Measurements from ENCODE around the gene LTF. TPM values are rescaled to one million over a fixed set of nuclear protein-coding genes. Genes with fewer than 3 reads are reported as not detected.
"Not testable (repeated sequence)": the region's sequence is repeated elsewhere in the genome, so short reads cannot be mapped to it uniquely, and the experiment has no call there.

The LTF gene
- total RNA-seq, 1 donor from 2014 or later: 0.53 TPM

DNA sequence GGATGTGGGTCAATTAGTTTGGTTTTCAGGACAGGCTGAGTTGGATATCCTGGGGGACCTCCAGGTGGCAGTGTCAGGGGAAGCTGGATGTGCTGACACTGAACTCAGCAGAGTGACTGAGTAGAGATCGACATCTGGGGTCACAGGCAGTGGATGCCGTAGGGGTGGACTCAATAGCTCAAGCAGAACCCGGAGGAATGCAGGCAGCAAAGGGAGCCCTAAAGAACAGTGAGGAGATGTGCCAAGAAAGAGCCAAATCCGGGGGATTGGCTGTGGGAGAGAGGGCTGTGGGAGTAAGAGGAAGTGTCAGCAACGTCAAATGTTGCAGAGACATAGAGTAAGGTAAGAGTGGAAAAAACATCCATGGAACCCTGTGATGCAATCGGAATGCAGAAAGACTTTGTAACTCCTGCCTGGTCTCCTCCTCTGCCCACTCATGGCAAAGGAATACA lies 69.5 kb downstream of the LTF start:
- Mint-ChIP-seq H3K4me3 (ENCODE audit: low read depth) (no peak overlapping the region), H3K9me3 (ENCODE audit: low read depth) (peaks cover 6% of the 10 kb centered on the region), H3K4me1 (ENCODE audit: low read depth) (peaks cover 6% of the 10 kb centered on the region), H3K36me3 (ENCODE audit: insufficient read depth) (no peaks in the 10 kb centered on the region), H3K27ac (peak overlapping the region; percentile 53), H3K27me3 (peaks cover 17% of the 10 kb centered on the region)
- no peak for DNase-seq (ENCODE audit: low spot score, unreplicated experiment)
- TF ChIP-seq, protein P1, sequence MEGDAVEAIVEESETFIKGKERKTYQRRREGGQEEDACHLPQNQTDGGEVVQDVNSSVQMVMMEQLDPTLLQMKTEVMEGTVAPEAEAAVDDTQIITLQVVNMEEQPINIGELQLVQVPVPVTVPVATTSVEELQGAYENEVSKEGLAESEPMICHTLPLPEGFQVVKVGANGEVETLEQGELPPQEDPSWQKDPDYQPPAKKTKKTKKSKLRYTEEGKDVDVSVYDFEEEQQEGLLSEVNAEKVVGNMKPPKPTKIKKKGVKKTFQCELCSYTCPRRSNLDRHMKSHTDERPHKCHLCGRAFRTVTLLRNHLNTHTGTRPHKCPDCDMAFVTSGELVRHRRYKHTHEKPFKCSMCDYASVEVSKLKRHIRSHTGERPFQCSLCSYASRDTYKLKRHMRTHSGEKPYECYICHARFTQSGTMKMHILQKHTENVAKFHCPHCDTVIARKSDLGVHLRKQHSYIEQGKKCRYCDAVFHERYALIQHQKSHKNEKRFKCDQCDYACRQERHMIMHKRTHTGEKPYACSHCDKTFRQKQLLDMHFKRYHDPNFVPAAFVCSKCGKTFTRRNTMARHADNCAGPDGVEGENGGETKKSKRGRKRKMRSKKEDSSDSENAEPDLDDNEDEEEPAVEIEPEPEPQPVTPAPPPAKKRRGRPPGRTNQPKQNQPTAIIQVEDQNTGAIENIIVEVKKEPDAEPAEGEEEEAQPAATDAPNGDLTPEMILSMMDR (IDR thresholded peaks at IDR 0.05; ENCODE audit: unreplicated experiment): no peak

DNA sequence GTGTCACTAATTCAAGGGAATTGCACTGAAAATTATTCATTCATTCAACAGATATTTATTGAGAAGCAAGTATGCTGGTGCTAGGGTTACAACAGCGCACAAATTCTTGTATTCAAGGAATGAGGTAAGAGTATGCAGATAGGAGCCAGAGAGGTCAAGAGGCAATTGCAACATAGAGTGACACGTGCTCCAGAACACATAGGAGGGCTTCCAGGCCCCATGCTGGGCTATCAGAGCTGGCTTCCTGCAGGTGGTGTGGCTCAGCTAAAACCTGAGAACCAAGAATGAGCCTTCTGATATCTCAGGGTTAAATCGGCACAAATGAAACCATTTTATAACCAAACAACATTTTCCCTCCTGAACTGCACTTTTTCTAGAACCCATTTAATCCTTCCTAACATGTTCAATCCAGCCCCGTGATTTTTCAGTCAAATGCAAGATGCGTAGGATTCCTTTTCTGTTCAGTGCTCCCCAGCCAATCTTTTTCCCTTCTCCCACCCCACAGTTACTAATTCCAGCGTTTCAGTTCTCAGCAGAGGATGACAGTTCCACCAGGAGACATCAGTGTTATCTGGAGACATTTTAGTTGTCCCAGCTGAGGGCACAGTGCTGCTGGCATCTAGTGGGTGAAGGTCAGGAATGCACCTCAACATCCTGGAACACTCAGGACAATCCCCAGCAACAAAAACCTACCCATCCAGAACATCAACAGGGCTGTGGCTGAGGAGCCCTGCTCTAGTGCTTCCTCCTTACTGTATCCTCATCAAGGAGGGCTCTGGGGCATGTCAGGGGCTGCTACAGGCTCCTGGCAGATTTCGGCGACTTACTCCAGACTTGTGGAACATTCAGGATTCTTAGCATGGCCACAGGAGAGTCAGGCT lies 70.9 kb downstream of the LTF start:
- no peaks in the 10 kb centered on the region for H3K36me3 Mint-ChIP-seq (ENCODE audit: insufficient read depth)
- H3K9me3 Mint-ChIP-seq (ENCODE audit: low read depth): peaks cover 6% of the 10 kb centered on the region

DNA sequence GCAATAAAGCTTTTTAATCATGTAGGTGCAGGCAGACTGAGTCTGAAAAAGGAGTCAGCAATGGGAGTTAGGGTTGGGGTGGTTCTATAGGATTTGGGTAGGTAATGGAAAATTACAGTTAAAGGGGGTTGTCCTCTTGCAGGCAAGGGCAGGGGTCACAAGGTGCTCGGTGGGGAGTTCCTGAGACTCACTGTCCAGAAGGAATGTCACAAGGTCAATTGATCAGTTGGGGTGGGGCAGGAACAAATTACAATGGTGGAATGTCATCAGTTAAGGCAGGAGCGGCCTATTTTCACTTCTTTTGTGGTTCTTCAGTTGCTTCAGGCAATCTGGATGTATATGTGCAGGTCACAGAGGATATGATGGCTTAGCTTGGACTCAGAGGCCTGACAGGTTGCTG lies 71.7 kb downstream of the LTF start:
- DNase-seq (ENCODE audit: low spot score, unreplicated experiment): no peak

More for the DNA sequence above, 70.9 kb downstream of the LTF start:
- TF ChIP-seq, protein P1 (IDR thresholded peaks at IDR 0.05; ENCODE audit: unreplicated experiment): no peak
- Mint-ChIP-seq H3K27me3 (peaks cover 17% of the 10 kb centered on the region), H3K4me1 (ENCODE audit: low read depth) (peaks cover 6% of the 10 kb centered on the region), H3K4me3 (ENCODE audit: low read depth) (no peak overlapping the region), H3K27ac (no peak overlapping the region)
- DNase-seq (ENCODE audit: low spot score, unreplicated experiment): no peak

GRCh38 chr3:46391526-46391925 lies 73.2 kb downstream of the LTF start:
- H3K27me3 Mint-ChIP-seq: peaks cover 11% of the 10 kb centered on the region
- H3K9me3 Mint-ChIP-seq (ENCODE audit: low read depth); DNase-seq (ENCODE audit: low spot score, unreplicated experiment); H3K4me3 Mint-ChIP-seq (ENCODE audit: low read depth); H3K27ac Mint-ChIP-seq; H3K4me1 Mint-ChIP-seq (ENCODE audit: low read depth); H3K36me3 Mint-ChIP-seq (ENCODE audit: insufficient read depth): not testable (repeated sequence)

More for the DNA sequence above, 71.7 kb downstream of the LTF start:
- Mint-ChIP-seq H3K27ac (peak overlapping the region; percentile 8), H3K4me1 (ENCODE audit: low read depth) (peaks cover 6% of the 10 kb centered on the region), H3K36me3 (ENCODE audit: insufficient read depth) (no peaks in the 10 kb centered on the region), H3K9me3 (ENCODE audit: low read depth) (peaks cover 6% of the 10 kb centered on the region), H3K27me3 (peaks cover 17% of the 10 kb centered on the region), H3K4me3 (ENCODE audit: low read depth) (no peak overlapping the region)
- TF ChIP-seq, protein P1 (IDR thresholded peaks at IDR 0.05; ENCODE audit: unreplicated experiment): no peak

DNA sequence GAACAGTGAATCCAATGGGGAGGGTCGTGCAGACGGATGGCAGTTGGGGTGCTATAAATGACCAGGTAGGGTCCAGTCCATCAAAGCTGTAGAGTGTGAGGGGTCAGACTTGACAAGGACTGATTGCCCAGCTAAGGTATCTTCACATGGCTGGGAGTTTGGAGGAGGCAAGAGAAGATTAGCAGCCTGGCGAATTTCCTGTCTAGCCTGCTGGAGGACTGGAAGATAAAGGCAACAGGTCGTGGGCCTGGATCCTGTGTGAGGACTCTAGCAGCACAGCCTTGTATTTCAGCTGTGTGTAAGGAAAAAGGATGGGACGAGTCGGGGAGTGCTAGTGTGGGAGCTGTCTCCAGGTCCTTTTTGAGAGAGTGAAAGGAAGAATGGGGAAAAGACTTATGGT lies 75.4 kb downstream of the LTF start:
- Mint-ChIP-seq H3K27me3 (peaks cover 3% of the 10 kb centered on the region), H3K4me1 (ENCODE audit: low read depth) (peaks cover 6% of the 10 kb centered on the region), H3K4me3 (ENCODE audit: low read depth) (no peak overlapping the region), H3K36me3 (ENCODE audit: insufficient read depth) (no peaks in the 10 kb centered on the region), H3K27ac (no peak overlapping the region), H3K9me3 (ENCODE audit: low read depth) (peaks cover 6% of the 10 kb centered on the region)
- TF ChIP-seq, protein P1 (IDR thresholded peaks at IDR 0.05; ENCODE audit: unreplicated experiment): no peak
- DNase-seq (ENCODE audit: low spot score, unreplicated experiment): no peak

- not testable (repeated sequence) for DNase-seq (ENCODE audit: low spot score, unreplicated experiment); H3K36me3 Mint-ChIP-seq (ENCODE audit: insufficient read depth); H3K4me3 Mint-ChIP-seq (ENCODE audit: low read depth); H3K9me3 Mint-ChIP-seq (ENCODE audit: low read depth); H3K27me3 Mint-ChIP-seq; H3K27ac Mint-ChIP-seq; H3K4me1 Mint-ChIP-seq (ENCODE audit: low read depth)
Observed at GRCh38 chr3:46388847-46389246, 75.9 kb downstream of the LTF start.
